A673 (cell line): ENCODE measurements around the gene TMPRSS13. TPM values are rescaled to one million over a fixed set of nuclear protein-coding genes. Genes with fewer than 3 reads are reported as not detected.

Source experiments
- BruUV-seq: library from RNA; stranded (reverse); fragments of 400-500 nt; replicated peaks from 2 replicates; lab custom pipeline; 2021; lab: Mats Ljungman, UMichigan
- CTCF ChIA-PET: fragments of 300-600 bp; sonication (Branson Sonifier 250); formaldehyde crosslinking; loops from one replicate; lab custom pipeline; 2022; ENCODE audit warnings: antibody characterized with exemption; lab: Charles Lee
- POLR2A ChIA-PET: fragments of 300-600 bp; sonication (Branson Sonifier 250); formaldehyde crosslinking; loops from one replicate; lab custom pipeline; 2022; ENCODE audit warnings: antibody characterized with exemption; ENCODE audit not compliant: low non-redundant PET; lab: Charles Lee
- DNase-seq: peaks from one replicate; pipeline ENCODE4 v3.0.0-alpha.2; 2015; ENCODE audit warnings: low spot score
- H3K27ac ChIP-seq: fragments of 200-600 bp; sonication (generic); 2 replicates; pipeline ENCODE4 v1.5.1; 2016; ENCODE audit warnings: mixed run types, low read depth, mild to moderate bottlenecking, mixed read lengths, antibody characterized with exemption, low read length; ENCODE audit not compliant: poor library complexity, severe bottlenecking
- H3K27me3 ChIP-seq: fragments of 200-600 bp; sonication (generic); replicated peaks from 2 replicates; pipeline ENCODE4 v1.6.1; 2017; ENCODE audit warnings: mixed run types, low read depth, mild to moderate bottlenecking, mixed read lengths, antibody characterized with exemption, low read length; ENCODE audit not compliant: insufficient read depth, poor library complexity
- H3K36me3 ChIP-seq: fragments of 200-600 bp; sonication (generic); 2 replicates; pipeline ENCODE4 v1.6.1; 2016; ENCODE audit warnings: mixed run types, mild to moderate bottlenecking, mixed read lengths, antibody characterized with exemption, low read length; ENCODE audit not compliant: insufficient read depth, poor library complexity, severe bottlenecking
- H3K4me1 ChIP-seq: fragments of 200-600 bp; sonication (generic); 2 replicates; pipeline ENCODE4 v1.6.1; 2017; ENCODE audit warnings: mixed run types, mild to moderate bottlenecking, mixed read lengths, antibody characterized with exemption, low read length; ENCODE audit not compliant: insufficient read depth, poor library complexity, severe bottlenecking
- H3K4me3 ChIP-seq: fragments of 200-600 bp; sonication (generic); 2 replicates; pipeline ENCODE4 v1.5.1; 2016; ENCODE audit warnings: low read depth, mixed run types, mild to moderate bottlenecking, mixed read lengths, low read length; ENCODE audit not compliant: poor library complexity, severe bottlenecking
- H3K9me3 ChIP-seq: fragments of 200-600 bp; sonication (generic); 2 replicates; pipeline ENCODE4 v1.6.1; 2016; ENCODE audit warnings: mixed run types, low read depth, mild to moderate bottlenecking, mixed read lengths, antibody characterized with exemption, low read length; ENCODE audit not compliant: poor library complexity, severe bottlenecking
- EZH2 ChIP-seq: fragments of 200-600 bp; sonication (generic); IDR thresholded peaks from 2 replicates; pipeline ENCODE4 v1.6.1; 2017; ENCODE audit warnings: borderline replicate concordance, low read depth, mild to moderate bottlenecking, mixed read lengths, antibody characterized with exemption, low read length; ENCODE audit not compliant: poor library complexity, severe bottlenecking
- intact Hi-C: fragments of 100-400 bp; cut with micrococcal nuclease; formaldehyde crosslinking; loops from one replicate; pipeline ENCODE4 v1.10.0; 2022; ENCODE audit not compliant: unreplicated experiment
- total RNA-seq: library from RNA; stranded (reverse); gene quantifications from 2 replicates; pipeline ENCODE4 v1.2.3, GENCODE V29; 2021
- TF ChIP-seq, protein P1 (sequence below): fragments of 300-800, 200-600 bp; sonication (generic); conservative IDR thresholded peaks from 2 replicates; pipeline ENCODE4 v1.5.1; 2017; ENCODE audit warnings: low read depth, mild to moderate bottlenecking, antibody characterized with exemption, low read length, moderate library complexity, mixed read lengths

Gene TMPRSS13
- total RNA-seq, 1 experiment from 2014 or later, result not detected

DNA sequence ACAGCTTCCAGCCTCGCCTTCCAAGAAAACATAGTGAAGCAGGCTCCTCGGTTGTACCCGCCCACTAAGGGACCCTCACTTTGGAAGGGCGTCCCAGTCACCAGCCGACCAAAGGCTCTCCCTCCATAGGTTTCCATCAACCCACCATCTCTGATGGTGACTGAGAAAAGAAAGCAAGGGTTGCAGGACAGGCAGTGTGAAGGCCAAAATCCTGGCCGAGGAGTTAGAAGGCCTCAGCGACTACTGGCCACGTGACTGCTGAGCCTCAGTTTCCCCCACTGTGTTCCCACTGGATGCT lies 55.4 kb downstream of the TMPRSS13 start:
- H3K27me3 ChIP-seq, result peaks cover 8% of the 10 kb centered on the region
- H3K27ac ChIP-seq, result no peak overlapping the region
- H3K36me3 ChIP-seq, result no peaks in the 10 kb centered on the region
- H3K4me1 ChIP-seq, result peaks cover 11% of the 10 kb centered on the region
- CTCF ChIA-PET, result no interaction called here
- H3K4me3 ChIP-seq, result no peak overlapping the region
- H3K9me3 ChIP-seq, result no peaks in the 10 kb centered on the region
- POLR2A ChIA-PET, result no interaction called here
- no peak for TF ChIP-seq EZH2
- TF ChIP-seq, protein P1, sequence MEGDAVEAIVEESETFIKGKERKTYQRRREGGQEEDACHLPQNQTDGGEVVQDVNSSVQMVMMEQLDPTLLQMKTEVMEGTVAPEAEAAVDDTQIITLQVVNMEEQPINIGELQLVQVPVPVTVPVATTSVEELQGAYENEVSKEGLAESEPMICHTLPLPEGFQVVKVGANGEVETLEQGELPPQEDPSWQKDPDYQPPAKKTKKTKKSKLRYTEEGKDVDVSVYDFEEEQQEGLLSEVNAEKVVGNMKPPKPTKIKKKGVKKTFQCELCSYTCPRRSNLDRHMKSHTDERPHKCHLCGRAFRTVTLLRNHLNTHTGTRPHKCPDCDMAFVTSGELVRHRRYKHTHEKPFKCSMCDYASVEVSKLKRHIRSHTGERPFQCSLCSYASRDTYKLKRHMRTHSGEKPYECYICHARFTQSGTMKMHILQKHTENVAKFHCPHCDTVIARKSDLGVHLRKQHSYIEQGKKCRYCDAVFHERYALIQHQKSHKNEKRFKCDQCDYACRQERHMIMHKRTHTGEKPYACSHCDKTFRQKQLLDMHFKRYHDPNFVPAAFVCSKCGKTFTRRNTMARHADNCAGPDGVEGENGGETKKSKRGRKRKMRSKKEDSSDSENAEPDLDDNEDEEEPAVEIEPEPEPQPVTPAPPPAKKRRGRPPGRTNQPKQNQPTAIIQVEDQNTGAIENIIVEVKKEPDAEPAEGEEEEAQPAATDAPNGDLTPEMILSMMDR, result no peak
- intact Hi-C loops, result no loop called here
- no TSS peak for BruUV-seq
- DNase-seq, result no peak

DNA sequence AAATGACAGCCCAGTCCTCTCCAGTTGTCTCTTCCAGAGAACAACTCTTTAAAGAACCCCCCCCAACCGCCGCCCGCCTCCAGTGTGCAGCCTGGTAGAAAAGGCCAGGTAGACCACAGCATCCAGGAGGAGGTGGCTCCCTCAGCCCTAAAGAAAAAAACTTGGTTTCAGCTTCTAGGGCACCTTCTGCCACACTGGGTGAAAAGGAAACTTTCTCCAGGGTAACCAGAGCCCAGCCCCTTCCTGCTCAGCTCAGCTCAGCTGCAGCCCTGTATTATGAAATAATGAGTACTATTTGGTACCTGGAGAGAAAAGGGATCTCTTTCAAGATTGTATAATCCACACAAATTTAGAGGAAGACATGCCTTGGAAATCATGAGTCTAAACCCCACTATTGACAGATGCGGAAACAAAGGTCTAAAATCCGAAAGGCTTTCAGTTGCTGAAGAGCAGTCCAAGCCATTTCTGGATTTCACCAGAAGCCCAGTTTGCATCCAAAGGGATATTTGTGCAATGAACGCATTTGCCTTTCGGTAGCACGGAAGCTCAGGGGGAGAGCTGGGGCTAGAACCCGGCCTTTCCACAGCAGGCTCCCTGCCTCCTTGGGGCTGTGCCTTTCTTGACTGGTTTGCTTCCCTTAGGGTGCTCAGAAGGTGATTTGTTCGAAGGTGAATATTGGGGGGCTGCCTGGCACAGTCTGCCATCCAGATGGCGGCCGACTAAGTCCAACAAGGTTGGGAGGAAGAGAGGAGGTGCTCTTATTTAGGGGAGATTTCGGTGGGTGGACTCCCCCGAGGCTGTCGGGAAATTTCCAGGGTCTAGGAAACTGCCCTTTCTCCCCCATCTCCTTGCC lies 56.0 kb downstream of the TMPRSS13 start:
- intact Hi-C loops, result no loop called here
- Histone ChIP-seq H3K9me3 (no peaks in the 10 kb centered on the region), H3K36me3 (no peaks in the 10 kb centered on the region), H3K27ac (no peak overlapping the region), H3K4me1 (peaks cover 11% of the 10 kb centered on the region), H3K4me3 (no peak overlapping the region), H3K27me3 (peaks cover 4% of the 10 kb centered on the region)
- BruUV-seq, result no TSS peak
- ChIA-PET CTCF (no interaction called here), POLR2A (no interaction called here)
- no peak for TF ChIP-seq EZH2
- TF ChIP-seq, protein P1, result no peak
- DNase-seq, result no peak

DNA sequence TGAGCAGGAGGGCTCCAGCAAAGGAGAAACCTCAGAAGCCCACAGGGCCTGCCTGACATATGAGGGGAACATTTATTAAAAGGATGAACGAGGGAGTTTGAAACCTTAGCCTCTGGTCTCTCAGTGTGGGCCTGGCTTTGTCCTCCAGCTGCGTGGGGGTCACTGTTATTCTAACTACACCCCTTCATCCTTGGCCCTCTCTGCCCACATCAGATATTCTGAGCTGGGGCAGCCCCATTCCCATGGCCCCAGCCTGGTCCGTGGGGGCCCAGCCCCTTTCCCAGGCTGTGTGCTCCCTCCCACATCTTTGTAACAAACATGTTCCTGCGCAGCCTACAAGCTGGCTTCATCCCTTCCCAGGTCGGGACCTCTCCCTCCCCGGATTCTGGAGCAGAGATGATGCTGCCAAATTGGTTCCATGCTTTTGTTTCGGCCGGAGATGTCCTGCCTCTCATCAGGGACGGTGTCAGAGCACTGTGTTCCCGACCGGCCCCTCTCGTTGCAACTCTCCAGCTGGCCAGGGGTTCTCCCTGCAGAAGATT lies 56.7 kb downstream of the TMPRSS13 start:
- intact Hi-C loops, result no loop called here
- H3K4me1 ChIP-seq, result peaks cover 11% of the 10 kb centered on the region
- BruUV-seq, result no TSS peak
- POLR2A ChIA-PET, result no interaction called here
- no peaks in the 10 kb centered on the region for H3K27me3 ChIP-seq
- no peaks in the 10 kb centered on the region for H3K9me3 ChIP-seq
- no peak overlapping the region for H3K4me3 ChIP-seq
- DNase-seq, result no peak
- TF ChIP-seq, protein P1, result no peak
- CTCF ChIA-PET, result no interaction called here
- H3K36me3 ChIP-seq, result no peaks in the 10 kb centered on the region
- no peak overlapping the region for H3K27ac ChIP-seq
